Upper lobe of left lung (tissue), 4 donors: ENCODE data around the gene CLUH.

Source experiments
- EP300 ChIP-seq, 4 donors: sonication (generic); formaldehyde crosslinking; IDR thresholded peaks; one replicate each; pipeline ENCODE4 v1.5.1; 2017; ENCODE audit warnings: antibody characterized with exemption in 4 of 4, control low read depth in 2 of 4
- POLR2A ChIP-seq, 4 donors: fragments of 450-650 bp; IDR thresholded peaks; one replicate each; pipeline ENCODE4 v1.5.1; 2016 to 2017; ENCODE audit warnings: antibody characterized with exemption in 4 of 4, mild to moderate bottlenecking in 2 of 4
- POLR2AphosphoS5 ChIP-seq, 2 donors: sonication (generic); formaldehyde crosslinking; IDR thresholded peaks; one replicate each; pipeline ENCODE4 v1.5.1; 2017; ENCODE audit warnings: antibody characterized with exemption in 2 of 2
- TF ChIP-seq, protein P1 (sequence below), 6 experiments: fragments of 450-650 bp in 4 of 6; fragments of 200-600 bp in 2 of 6; sonication (generic) in 2 of 6; IDR thresholded peaks; one replicate each; pipeline ENCODE4 v1.5.1; 2016 to 2019; ENCODE audit warnings: antibody characterized with exemption in 6 of 6

DNA sequence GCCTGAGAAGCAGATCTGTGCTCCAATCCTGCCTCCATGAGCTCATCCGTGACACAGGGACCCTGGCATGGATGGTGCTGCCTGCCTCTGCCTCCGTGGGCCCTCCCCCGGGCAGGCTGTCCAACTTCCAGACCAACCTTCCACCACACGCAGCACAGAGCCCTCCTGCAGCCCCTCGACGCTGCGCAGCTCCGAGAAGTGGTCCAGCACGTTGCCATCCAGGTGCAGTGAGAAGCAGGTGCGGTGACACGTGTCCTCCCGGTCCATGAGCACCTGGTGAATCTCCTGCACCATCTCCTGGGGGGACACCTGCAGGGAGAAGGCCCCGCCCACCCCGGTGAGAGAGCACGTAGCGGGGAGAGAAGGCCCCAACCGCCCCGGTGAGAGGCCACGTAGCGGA lies 8.4 kb downstream of the CLUH start:
- TF ChIP-seq, protein P1, sequence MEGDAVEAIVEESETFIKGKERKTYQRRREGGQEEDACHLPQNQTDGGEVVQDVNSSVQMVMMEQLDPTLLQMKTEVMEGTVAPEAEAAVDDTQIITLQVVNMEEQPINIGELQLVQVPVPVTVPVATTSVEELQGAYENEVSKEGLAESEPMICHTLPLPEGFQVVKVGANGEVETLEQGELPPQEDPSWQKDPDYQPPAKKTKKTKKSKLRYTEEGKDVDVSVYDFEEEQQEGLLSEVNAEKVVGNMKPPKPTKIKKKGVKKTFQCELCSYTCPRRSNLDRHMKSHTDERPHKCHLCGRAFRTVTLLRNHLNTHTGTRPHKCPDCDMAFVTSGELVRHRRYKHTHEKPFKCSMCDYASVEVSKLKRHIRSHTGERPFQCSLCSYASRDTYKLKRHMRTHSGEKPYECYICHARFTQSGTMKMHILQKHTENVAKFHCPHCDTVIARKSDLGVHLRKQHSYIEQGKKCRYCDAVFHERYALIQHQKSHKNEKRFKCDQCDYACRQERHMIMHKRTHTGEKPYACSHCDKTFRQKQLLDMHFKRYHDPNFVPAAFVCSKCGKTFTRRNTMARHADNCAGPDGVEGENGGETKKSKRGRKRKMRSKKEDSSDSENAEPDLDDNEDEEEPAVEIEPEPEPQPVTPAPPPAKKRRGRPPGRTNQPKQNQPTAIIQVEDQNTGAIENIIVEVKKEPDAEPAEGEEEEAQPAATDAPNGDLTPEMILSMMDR (IDR thresholded peaks at IDR 0.05) = no peak
- no peak for TF ChIP-seq POLR2AphosphoS5 (IDR thresholded peaks at IDR 0.05)
- no peak for TF ChIP-seq EP300 (IDR thresholded peaks at IDR 0.05)
- no peak for TF ChIP-seq POLR2A (IDR thresholded peaks at IDR 0.05)
